Measurements from ENCODE around the gene GMPPA.

- TF ChIP-seq CTCF (IDR thresholded peaks at IDR 0.05) = no peak
- no peak for TF ChIP-seq POLR2A (IDR thresholded peaks at IDR 0.05)
These were observed 24.5 kb downstream of the GMPPA start for GRCh38 chr2:219523031-219523671.

Data from right lobe of liver (tissue), 4 donors.